Endometrial microvascular endothelial cells (primary cell): Measurements from ENCODE around the gene KCND1. TPM values are rescaled to one million over a fixed set of nuclear protein-coding genes. Genes with fewer than 3 reads are reported as not detected.

Experiments used
- in situ Hi-C: cut with HindIII; loops from 2 replicates; pipeline ENCODE4 v1.10.0; 2017; ENCODE audit warnings: low sequenced_read_pairs, low pct_unique_long_range_greater_than_20kb; ENCODE audit errors: inconsistent ontology term
- total RNA-seq: library from RNA; depleted of rRNA; stranded (reverse); fragments of >200 nt; gene quantifications from one replicate; pipeline ENCODE4 v1.2.3, GENCODE V29; 2015; ENCODE audit errors: inconsistent ontology term

Gene KCND1
- total RNA-seq, 1 donor from 2014 or later, result 1.4 TPM

DNA sequence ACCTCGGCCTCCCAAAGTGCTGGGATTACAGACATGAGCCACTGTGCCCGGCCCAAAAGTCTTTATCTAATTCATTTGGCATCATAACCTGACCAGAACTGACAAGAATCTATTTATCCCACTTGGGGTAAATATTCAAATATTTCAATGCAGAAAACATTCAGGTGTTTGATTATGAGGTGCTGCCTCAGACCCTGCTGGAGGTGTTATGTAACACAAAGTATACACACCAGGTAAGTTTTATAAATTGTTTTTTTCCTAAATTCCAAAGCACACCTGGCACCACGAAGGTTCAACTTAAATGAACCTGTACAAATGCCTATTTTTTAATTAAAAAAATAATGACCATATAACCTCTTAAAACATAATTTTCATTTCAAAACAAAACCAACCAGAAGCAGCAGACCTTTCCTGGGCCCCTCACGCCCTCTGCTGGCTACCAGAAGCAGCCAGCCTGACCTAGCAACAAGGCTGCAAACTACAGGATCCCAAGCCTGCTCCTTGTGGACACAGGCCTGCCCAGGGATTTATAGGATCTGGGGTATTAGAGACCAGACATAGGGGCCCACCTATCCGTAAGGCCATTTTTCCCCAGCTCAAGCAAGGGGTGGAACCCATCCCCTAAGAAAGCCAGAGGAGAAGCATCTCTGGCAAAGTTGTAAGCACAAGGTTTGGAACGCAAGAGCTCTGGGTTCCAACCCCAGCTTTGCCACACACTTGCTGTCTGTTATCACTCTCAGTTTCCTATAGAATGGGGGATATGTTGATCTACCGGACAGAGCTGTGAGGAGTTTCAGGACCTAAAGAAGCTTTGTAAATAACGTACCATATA, 25.9 kb downstream of the KCND1 start:
- in situ Hi-C loops, result no loop called here

DNA sequence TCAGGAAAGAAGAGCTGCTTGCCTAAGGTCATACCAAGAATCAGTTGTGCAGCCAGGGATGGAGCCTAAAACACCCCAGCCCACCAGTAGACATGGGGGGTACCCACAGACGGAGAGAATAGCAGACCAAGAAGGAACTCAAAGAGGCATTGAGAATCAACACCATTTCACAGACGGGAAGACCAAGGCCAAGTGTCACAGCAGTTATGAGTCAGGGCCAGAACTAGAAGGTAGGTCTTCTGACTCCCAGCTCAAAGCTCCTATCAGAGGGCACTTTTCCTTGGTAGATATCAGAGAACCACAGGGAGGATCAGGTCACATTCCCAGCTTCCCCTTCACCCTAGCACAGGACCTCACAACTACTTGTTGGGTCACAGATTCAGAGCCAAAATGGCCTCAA, 28.7 kb downstream of the KCND1 start:
- in situ Hi-C loops, result no loop called here

- in situ Hi-C loops, result no loop called here
These were observed 31.2 kb downstream of the KCND1 start for GRCh38 chrX:48940404-48940955.

DNA sequence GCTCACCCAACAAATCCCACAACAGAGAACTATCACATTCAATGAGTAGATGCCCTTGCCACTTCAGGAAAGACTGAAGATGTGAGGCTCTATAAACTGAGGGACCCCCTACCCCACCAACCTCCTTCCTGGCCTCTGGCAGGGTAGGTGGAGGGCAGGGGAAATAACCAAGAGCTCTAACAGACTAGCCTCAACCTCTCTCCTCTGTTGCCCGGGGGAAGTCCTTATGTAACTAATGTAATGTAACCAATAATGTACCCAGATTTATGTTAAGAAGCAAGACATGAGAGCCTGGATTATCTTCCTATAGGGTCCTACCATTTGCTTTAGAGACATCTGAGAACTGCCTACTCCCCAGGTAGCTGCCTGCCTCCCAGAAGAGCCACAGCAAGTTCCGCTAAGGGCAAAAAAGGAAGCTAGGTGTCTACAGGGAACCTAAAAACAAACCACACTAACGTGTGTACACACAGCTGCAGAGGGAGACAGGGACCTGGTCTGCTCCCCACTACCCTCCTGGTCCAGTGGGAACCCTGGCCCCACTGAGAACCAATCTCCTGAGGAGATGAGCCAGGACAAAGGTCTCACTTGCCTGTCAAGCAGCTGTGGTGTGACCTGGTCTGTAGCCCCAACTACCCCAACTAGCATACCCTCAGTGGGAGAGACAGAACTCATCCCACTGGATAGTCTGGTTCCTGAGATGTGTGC, 32.0 kb downstream of the KCND1 start:
- in situ Hi-C loops, result no loop called here

DNA sequence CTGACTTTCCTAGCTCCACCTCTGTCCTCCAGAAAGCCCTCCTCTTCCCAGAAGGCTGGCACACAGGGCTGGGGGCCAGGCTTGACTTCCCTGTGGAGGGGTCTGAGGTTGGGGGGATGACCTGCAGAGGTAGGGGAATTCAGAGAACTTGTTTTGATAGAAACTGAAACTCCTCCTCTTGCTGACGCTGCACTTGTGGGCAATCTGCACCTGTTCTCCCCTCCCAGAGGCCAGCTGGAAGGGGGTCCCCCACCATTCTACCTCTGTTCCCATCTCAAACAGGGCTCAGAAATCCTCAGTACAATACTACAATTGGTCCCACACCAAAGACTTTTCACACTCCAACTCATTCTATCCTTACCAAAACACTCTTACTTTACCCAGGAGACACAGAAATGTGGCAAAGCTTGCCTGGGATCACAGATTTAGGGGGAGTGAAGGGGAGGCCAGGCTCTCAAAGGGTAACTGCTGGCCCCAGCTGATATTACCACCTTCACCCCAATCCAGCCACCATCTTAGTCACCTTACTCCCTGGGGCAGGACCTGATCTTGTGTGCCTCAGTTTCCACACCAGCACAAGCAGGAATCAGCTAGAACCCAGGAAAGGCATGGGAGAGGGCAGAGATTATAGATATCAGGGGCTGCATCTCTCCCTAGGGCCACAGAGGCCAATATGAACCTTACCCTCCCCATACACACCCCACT, 32.8 kb downstream of the KCND1 start:
- in situ Hi-C loops, result no loop called here

DNA sequence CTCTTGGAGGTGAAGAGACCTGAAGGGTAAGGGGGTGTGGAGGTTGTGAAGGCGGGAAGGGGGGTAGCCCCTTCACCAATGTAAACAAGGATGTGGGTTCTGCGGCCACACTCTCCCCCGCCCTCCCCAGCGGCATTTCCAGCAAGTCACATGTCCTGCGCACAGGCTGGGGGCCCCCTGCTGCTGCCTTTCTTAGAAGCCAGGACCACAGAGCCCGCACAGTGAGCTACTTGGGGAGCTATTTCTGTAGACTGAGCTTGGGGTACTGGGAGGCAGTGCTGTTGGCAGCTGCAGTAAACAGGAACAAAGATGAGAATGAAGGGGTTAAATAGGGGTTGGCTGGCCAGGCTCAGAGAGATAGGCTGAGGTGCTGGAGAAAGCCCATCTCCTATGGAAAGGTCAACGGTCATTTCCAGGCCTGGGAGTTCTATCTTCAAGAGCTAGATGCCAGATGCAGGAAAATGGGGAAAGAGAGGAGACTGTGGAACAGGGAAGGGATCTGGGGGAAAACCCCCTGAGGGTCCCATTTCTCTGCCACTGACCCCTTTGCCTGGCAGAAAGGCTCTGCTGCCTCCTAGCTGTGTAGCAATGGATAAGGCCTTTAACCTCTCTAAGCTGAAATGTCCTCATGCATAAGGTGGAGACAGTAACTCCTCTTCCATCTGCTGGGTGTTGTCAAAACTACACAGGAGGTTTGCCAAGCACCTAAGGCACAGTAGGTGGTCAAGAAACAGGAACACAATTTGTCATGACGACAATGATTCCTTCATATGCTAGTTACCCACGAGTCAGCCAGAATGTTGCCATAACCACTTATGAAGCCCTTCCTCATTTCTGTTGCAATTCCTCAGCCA, 34.4 kb downstream of the KCND1 start:
- in situ Hi-C loops, result no loop called here

DNA sequence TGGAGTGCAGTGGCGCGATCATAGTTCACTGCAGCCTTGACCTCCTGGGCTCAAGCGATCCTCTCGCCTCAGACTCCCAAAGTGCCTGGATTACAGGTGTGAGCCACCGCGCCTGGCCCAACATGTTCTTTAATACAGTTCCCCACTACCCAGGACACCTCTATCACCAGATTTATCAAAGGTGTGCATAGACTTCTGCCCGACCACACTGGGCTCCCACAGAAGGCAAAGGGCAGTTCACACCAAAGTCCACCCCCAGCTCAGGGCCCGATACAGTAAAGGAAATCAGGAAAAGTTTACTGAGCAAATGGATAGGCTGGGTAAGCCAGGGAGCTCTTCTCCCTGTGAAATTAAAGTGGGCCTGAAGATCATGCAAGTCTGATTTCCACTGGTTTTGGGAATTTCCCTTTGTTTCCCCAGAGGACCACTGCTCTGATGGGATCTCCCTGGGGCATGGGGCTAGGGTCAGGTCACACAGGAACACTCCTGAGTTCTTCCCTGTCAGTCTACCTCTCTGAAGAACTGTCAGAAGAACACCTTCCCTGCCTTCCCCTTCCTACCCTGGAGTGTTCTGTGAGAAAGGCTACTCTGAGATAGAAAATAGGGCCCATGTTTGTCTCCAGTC, 35.1 kb downstream of the KCND1 start:
- in situ Hi-C loops, result no loop called here

DNA sequence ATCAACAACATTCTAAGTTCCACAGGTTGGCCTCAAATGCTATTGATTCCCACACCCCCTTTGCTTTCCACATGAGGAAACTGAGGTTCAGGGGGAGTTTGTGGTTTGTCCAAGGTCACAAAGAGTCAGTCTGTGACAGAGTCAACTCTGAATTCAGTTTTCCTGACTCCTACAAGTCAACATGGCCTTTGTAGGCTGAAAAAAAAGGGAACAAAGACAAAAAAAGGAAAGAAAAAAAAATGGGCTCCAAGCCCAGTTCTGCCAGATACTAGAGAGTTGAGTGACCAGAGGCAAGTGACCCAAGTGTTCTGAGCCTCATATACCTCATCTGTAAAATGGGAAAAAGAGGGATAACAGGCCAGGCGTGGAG, 36.4 kb downstream of the KCND1 start:
- in situ Hi-C loops, result no loop called here

DNA sequence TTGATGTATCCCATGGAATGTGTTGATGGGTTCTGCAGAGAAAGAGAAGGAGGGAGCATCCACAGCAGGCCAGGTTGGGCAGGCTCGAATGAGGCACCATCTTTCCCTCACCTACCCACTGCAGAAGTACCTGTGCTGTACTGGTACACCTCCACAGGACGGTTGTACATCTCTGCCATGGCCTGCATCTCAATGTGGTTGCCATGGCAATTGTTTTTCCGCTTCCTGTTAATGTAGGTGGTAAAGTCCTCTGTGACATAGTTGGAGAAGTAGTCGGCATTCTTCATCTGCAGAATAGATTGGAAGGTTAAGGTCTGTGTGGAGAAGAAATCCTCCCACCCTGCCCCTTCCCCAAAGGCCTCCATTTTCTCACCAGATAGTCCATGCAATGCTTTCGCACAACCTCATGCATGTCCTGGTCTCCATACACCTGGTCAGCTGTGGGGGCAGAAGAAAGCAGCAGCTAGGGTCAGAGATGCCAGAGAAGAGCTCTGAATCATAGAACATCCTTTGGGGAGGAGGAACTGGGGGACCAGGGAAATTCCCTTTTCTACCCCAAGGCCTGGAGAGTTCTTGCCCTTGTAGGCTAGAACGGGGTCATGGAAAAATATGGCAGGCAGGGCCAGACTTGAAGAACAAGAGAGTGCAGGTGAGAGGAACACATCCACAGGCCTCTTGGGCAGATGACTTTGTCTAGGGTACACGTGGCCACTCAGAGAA, 36.9 kb downstream of the KCND1 start:
- in situ Hi-C loops, result no loop called here

DNA sequence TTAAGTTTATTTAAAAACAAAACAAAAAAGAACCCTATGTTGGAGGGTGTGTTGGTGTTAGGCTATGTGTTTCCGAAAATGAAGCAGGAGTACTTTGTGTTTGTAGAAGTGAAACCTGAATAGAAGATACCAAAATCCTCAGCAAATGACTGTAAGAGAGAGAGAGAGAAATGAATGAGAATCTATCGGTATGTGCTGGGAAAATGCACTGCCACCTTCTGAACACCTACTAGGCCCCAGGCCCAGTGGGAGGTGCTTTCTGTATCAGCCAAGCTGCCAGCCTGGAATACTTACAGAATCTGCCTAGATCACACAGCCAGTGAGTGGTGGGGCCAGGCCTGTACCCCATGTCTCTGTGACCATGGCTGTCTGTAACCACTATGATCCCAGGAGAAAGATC, 37.9 kb downstream of the KCND1 start:
- in situ Hi-C loops, result no loop called here

DNA sequence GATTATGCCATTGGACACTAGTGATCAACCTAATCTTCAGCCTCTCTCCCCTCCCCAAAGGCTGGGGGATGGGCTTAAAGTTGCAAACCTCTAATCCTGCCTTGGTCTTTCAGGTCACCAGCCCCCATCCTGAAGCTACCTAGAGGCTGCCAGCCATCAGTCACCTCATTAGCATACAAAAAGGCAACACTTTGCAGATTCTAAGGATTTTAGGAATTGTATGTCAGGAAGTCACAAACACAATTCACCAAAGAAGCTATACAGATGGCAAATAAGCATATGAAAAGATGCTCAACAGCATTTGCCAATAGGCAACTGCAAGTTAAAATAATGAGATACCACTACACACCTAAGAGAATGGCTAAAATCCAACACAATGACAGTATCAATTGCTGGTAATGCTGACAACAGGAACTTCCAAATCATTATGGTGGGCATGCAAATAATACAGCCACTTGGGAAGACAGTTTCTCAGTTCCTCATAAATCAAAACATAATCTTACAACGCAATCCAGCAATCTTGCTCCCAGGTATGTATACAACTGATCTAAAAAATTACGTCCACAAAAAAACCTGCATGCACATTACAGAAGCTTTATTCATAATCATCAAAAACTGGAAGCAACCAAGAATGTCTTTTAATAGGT, 43.8 kb downstream of the KCND1 start:
- in situ Hi-C loops, result no loop called here

GRCh38 chrX:48927123-48927522, 44.5 kb downstream of the KCND1 start:
- in situ Hi-C loops, result no loop called here

- in situ Hi-C loops, result no loop called here
These were observed 47.4 kb downstream of the KCND1 start for GRCh38 chrX:48924270-48924669.

DNA sequence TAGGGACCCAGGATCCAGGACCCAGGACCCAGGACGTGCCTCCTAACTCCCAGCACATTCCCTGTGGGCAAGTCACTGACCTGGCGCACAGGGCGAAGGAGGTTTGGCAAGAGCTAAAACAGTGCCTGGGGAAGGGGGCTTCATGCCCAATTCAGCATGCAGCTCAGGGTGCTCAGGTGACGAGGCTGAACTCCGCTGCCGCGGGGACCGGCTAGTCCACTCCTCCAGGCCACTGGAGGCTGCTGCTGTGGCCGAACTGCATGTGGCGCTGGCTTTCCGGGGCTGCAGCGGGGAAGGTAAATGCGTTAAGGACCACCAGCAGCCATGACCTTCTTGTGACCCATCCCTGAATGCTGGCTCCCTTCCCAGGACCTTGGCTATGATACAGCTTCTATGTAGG, 47.9 kb downstream of the KCND1 start:
- in situ Hi-C loops, result no loop called here

- in situ Hi-C loops, result no loop called here
These were observed 50.9 kb downstream of the KCND1 start for GRCh38 chrX:48920718-48921104.

GRCh38 chrX:48919947-48920717, 51.5 kb downstream of the KCND1 start:
- in situ Hi-C loops, result no loop called here
